H7 (cell line): ENCODE data around the gene UGT1A1. TPM values are rescaled to one million over a fixed set of nuclear protein-coding genes. Genes with fewer than 3 reads are reported as not detected.
A peak's percentile ranks its signal among the peaks of the same experiment; 100 is the strongest.
"Not testable (repeated sequence)": the region's sequence is repeated elsewhere in the genome, so short reads cannot be mapped to it uniquely, and the experiment has no call there.

ENCODE experiments used
- DNase-seq: peaks from one replicate; pipeline ENCODE4 v3.0.0; 2012
- H3K27me3 ChIP-seq: 2 replicates; pipeline ENCODE4 v1.6.0; 2011; ENCODE audit warnings: mild to moderate bottlenecking, low read length; ENCODE audit not compliant: control insufficient read depth, insufficient read depth
- H3K36me3 ChIP-seq: replicated peaks from 2 replicates; pipeline ENCODE4 v1.5.1; 2011; ENCODE audit warnings: low read length; ENCODE audit not compliant: control insufficient read depth, insufficient read depth
- H3K4me3 ChIP-seq: 2 replicates; pipeline ENCODE4 v1.5.1; 2011; ENCODE audit warnings: low read depth, mild to moderate bottlenecking, control low read depth, low read length, moderate library complexity; ENCODE audit not compliant: insufficient read depth
- total RNA-seq: library from RNA; depleted of rRNA; stranded (reverse); fragments of >200 nt; shearing (Covaris generic); gene quantifications from 2 replicates; pipeline ENCODE4 v1.2.3, GENCODE V29; 2014; rRNA removed

The UGT1A1 gene
- total RNA-seq: not detected in 2 replicates

- DNase-seq: no peak
- Histone ChIP-seq H3K27me3 (no peaks in the 10 kb centered on the region), H3K4me3 (no peak within 1 kb of the TSS), H3K36me3 (no peaks in the 10 kb centered on the region)
Measured at GRCh38 chr2:233760043-233760442, at the start of gene UGT1A1. UGT1A1 (plus strand) TSS chr2:233760270; CDS start chr2:233760288, 18 bp downstream.

- Histone ChIP-seq H3K27me3 (no peaks in the 10 kb centered on the region), H3K4me3 (no peak overlapping the region), H3K36me3 (no peaks in the 10 kb centered on the region)
- peak; percentile 73 for DNase-seq
Measured at GRCh38 chr2:233711312-233712008, 48.6 kb upstream of the UGT1A1 start.

GRCh38 chr2:233712611-233713261, 47.3 kb upstream of the UGT1A1 start, which contains the start of gene UGT1A5:
UGT1A5 (plus strand) TSS chr2:233712907; CDS start chr2:233712992, 85 bp downstream.
- Histone ChIP-seq H3K36me3 (no peaks in the 10 kb centered on the region), H3K27me3 (no peaks in the 10 kb centered on the region), H3K4me3 (no peak within 1 kb of the TSS)
- no peak for DNase-seq

- no peaks in the 10 kb centered on the region for H3K36me3 ChIP-seq
- no peak overlapping the region for H3K4me3 ChIP-seq
- no peaks in the 10 kb centered on the region for H3K27me3 ChIP-seq
Measured at GRCh38 chr2:233713262-233713615, 46.8 kb upstream of the UGT1A1 start.

GRCh38 chr2:233714121-233714520, 45.9 kb upstream of the UGT1A1 start:
- Histone ChIP-seq H3K27me3 (no peaks in the 10 kb centered on the region), H3K36me3 (no peaks in the 10 kb centered on the region), H3K4me3 (no peak overlapping the region)
- no peak for DNase-seq

More at GRCh38 chr2:233713262-233713615, 46.8 kb upstream of the UGT1A1 start:
- DNase-seq: no peak

GRCh38 chr2:233718552-233718951, 41.5 kb upstream of the UGT1A1 start, which contains the start of gene UGT1A4:
UGT1A4 (plus strand) TSS chr2:233718736; CDS start chr2:233718821, 85 bp downstream.
- Histone ChIP-seq H3K4me3 (no peak within 1 kb of the TSS), H3K36me3 (no peaks in the 10 kb centered on the region), H3K27me3 (no peaks in the 10 kb centered on the region)
- no peak for DNase-seq

- Histone ChIP-seq H3K27me3 (no peaks in the 10 kb centered on the region), H3K36me3 (no peaks in the 10 kb centered on the region), H3K4me3 (no peak within 1 kb of the TSS)
- no peak for DNase-seq
Measured at GRCh38 chr2:233728723-233729301, 31.3 kb upstream of the UGT1A1 start, which contains the start of gene UGT1A3. UGT1A3 (plus strand) TSS chr2:233729042; CDS start chr2:233729127, 85 bp downstream.

GRCh38 chr2:233736868-233737653, 23.0 kb upstream of the UGT1A1 start:
- H3K27me3 ChIP-seq, H3K4me3 ChIP-seq, DNase-seq, H3K36me3 ChIP-seq: not testable (repeated sequence)

- Histone ChIP-seq H3K27me3 (no peaks in the 10 kb centered on the region), H3K4me3 (no peak overlapping the region), H3K36me3 (no peaks in the 10 kb centered on the region)
- DNase-seq: no peak
Measured at GRCh38 chr2:233740870-233741269, 19.2 kb upstream of the UGT1A1 start.

GRCh38 chr2:233743464-233744259, 16.4 kb upstream of the UGT1A1 start:
- Histone ChIP-seq H3K36me3 (no peaks in the 10 kb centered on the region), H3K27me3 (no peaks in the 10 kb centered on the region), H3K4me3 (no peak overlapping the region)
- no peak for DNase-seq

- H3K27me3 ChIP-seq: no peaks in the 10 kb centered on the region
Measured at GRCh38 chr2:233745073-233745755, 14.9 kb upstream of the UGT1A1 start.

GRCh38 chr2:233745838-233746237, 14.2 kb upstream of the UGT1A1 start:
- not testable (repeated sequence) for H3K36me3 ChIP-seq

More at GRCh38 chr2:233745073-233745755, 14.9 kb upstream of the UGT1A1 start:
- Histone ChIP-seq H3K4me3 (no peak overlapping the region), H3K36me3 (no peaks in the 10 kb centered on the region)
- no peak for DNase-seq

More at GRCh38 chr2:233745838-233746237, 14.2 kb upstream of the UGT1A1 start:
- not testable (repeated sequence) for H3K27me3 ChIP-seq, H3K4me3 ChIP-seq, DNase-seq
